Panc1 (cell line): ENCODE data around the gene ARGFX. TPM values are rescaled to one million over a fixed set of nuclear protein-coding genes. Genes with fewer than 3 reads are reported as not detected.
A peak's percentile ranks its signal among the peaks of the same experiment; 100 is the strongest.

Experiments used
- ATAC-seq: fragments of 200-7000 bp; cut with Tn5 transposase; 2 replicates; pipeline ENCODE4 v1.9.1; 2020; ENCODE audit warnings: mild to moderate bottlenecking, moderate library complexity
- BruUV-seq: library from RNA; stranded (reverse); fragments of 400-500 nt; replicated peaks from 2 replicates; lab custom pipeline; 2021; lab: Mats Ljungman, UMichigan
- CTCF ChIA-PET: fragments of 300-600 bp; sonication (Branson Sonifier 250); formaldehyde crosslinking; loops from one replicate; lab custom pipeline; 2022; ENCODE audit warnings: antibody characterized with exemption; lab: Charles Lee
- POLR2A ChIA-PET: fragments of 300-600 bp; sonication (Branson Sonifier 250); formaldehyde crosslinking; loops from one replicate; lab custom pipeline; 2022; ENCODE audit warnings: antibody characterized with exemption; lab: Charles Lee
- DNase-seq: peaks from one replicate; pipeline ENCODE4 v3.0.0-alpha.2; 2010; ENCODE audit warnings: low read depth, low spot score
- H3K27ac ChIP-seq: 2 replicates; pipeline ENCODE4 v1.5.1; 2011; ENCODE audit warnings: mild to moderate bottlenecking, low read length, inconsistent platforms
- H3K27me3 ChIP-seq: fragments of 200-500 bp; sonication (Bioruptor generic); 2 replicates; pipeline ENCODE4 v1.6.0; 2014; ENCODE audit warnings: low read length, inconsistent platforms; ENCODE audit not compliant: control insufficient read depth, insufficient read depth
- H3K36me3 ChIP-seq: fragments of 200-500 bp; sonication (Bioruptor generic); 2 replicates; pipeline ENCODE4 v1.5.1; 2014; ENCODE audit warnings: inconsistent platforms, mild to moderate bottlenecking, low read length, moderate library complexity; ENCODE audit not compliant: control insufficient read depth, insufficient read depth
- H3K4me1 ChIP-seq: 2 replicates; pipeline ENCODE4 v1.5.1; 2011; ENCODE audit warnings: inconsistent platforms, mild to moderate bottlenecking, low read length, moderate library complexity; ENCODE audit not compliant: control insufficient read depth, insufficient read depth
- H3K4me3 ChIP-seq, 2 experiments: 2 replicates each; pipeline ENCODE4 v1.5.1; 2011 to 2012; ENCODE audit warnings: low read depth in 2 of 2, low read length in 2 of 2, mild to moderate bottlenecking in 2 of 2, inconsistent platforms in 1 of 2, moderate library complexity in 1 of 2
- H3K9me3 ChIP-seq: fragments of 200-500 bp; sonication (Bioruptor generic); 2 replicates; pipeline ENCODE4 v1.5.1; 2014; ENCODE audit warnings: low read depth, mild to moderate bottlenecking, inconsistent platforms, low read length, moderate library complexity; ENCODE audit not compliant: control insufficient read depth, insufficient read depth
- POLR2AphosphoS5 ChIP-seq: IDR thresholded peaks from 2 replicates; pipeline ENCODE4 v1.6.1; 2012; ENCODE audit warnings: mild to moderate bottlenecking, low read depth, low read length, moderate library complexity
- REST ChIP-seq, 2 experiments: IDR thresholded peaks; 2 replicates each; pipeline ENCODE4 v1.6.1; 2011 to 2012; ENCODE audit warnings: low read depth in 2 of 2, control low read depth in 1 of 2, low read length in 1 of 2, mild to moderate bottlenecking in 1 of 2, moderate library complexity in 1 of 2; ENCODE audit not compliant: insufficient read depth in 1 of 2
- SIN3A ChIP-seq: IDR thresholded peaks from 2 replicates; pipeline ENCODE4 v1.6.1; 2012; ENCODE audit warnings: low read depth, mild to moderate bottlenecking, low read length, moderate library complexity, borderline replicate concordance; ENCODE audit not compliant: insufficient read depth
- TCF7L2 ChIP-seq: IDR thresholded peaks from 2 replicates; pipeline ENCODE4 v1.6.1; 2011; ENCODE audit warnings: mild to moderate bottlenecking, low read depth, low read length, inconsistent platforms
- in situ Hi-C: cut with HindIII; loops from 2 replicates; pipeline ENCODE4 v1.10.0; 2016; ENCODE audit warnings: low sequenced_read_pairs, low pct_unique_long_range_greater_than_20kb
- intact Hi-C: fragments of 100-400 bp; cut with micrococcal nuclease; formaldehyde crosslinking; loops from one replicate; pipeline ENCODE4 v1.10.0; 2022; ENCODE audit not compliant: unreplicated experiment
- total RNA-seq: library from RNA; stranded (reverse); gene quantifications from one replicate; pipeline ENCODE4 v1.2.1, GENCODE V29; 2021; ENCODE audit not compliant: unreplicated experiment
- TF ChIP-seq, protein P1 (sequence below): fragments of 450-650 bp; IDR thresholded peaks from 2 replicates; pipeline ENCODE4 v1.5.1; 2017; ENCODE audit warnings: mild to moderate bottlenecking

Gene ARGFX
- total RNA-seq, 1 experiment from 2014 or later, result not detected

GRCh38 chr3:121520510-121520909 is 47.2 kb upstream of the ARGFX start:
- no peaks in the 10 kb centered on the region for H3K4me1 ChIP-seq
- H3K4me3 ChIP-seq, result no peak overlapping the region
- in situ Hi-C loops, result no loop called here
- ChIA-PET POLR2A (no interaction called here), CTCF (no interaction called here)
- DNase-seq (no peak), ATAC-seq (no peak)
- intact Hi-C loops, result no loop called here
- H3K27me3 ChIP-seq, result no peaks in the 10 kb centered on the region
- no peaks in the 10 kb centered on the region for H3K9me3 ChIP-seq
- no peak overlapping the region for H3K27ac ChIP-seq
- no TSS peak for BruUV-seq
- no peaks in the 10 kb centered on the region; the same call in 1 of the 2 replicates for H3K36me3 ChIP-seq
- TF ChIP-seq REST (IDR thresholded peaks at IDR 0.05; ENCODE audit: insufficient read depth in 1 of 2, low read depth in 2 of 2, low read length in 1 of 2) (no peak), TCF7L2 (no peak), POLR2AphosphoS5 (no peak), SIN3A (no peak)
- TF ChIP-seq, protein P1, sequence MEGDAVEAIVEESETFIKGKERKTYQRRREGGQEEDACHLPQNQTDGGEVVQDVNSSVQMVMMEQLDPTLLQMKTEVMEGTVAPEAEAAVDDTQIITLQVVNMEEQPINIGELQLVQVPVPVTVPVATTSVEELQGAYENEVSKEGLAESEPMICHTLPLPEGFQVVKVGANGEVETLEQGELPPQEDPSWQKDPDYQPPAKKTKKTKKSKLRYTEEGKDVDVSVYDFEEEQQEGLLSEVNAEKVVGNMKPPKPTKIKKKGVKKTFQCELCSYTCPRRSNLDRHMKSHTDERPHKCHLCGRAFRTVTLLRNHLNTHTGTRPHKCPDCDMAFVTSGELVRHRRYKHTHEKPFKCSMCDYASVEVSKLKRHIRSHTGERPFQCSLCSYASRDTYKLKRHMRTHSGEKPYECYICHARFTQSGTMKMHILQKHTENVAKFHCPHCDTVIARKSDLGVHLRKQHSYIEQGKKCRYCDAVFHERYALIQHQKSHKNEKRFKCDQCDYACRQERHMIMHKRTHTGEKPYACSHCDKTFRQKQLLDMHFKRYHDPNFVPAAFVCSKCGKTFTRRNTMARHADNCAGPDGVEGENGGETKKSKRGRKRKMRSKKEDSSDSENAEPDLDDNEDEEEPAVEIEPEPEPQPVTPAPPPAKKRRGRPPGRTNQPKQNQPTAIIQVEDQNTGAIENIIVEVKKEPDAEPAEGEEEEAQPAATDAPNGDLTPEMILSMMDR, result no peak

GRCh38 chr3:121529308-121529707 is 38.4 kb upstream of the ARGFX start:
- Histone ChIP-seq H3K4me1 (no peaks in the 10 kb centered on the region), H3K27ac (no peak overlapping the region), H3K27me3 (no peaks in the 10 kb centered on the region), H3K9me3 (no peaks in the 10 kb centered on the region), H3K36me3 (no peaks in the 10 kb centered on the region), H3K4me3 (no peak overlapping the region)
- no peak for DNase-seq
- no peak for TF ChIP-seq TCF7L2
- TF ChIP-seq, protein P1, result peak; percentile 50; the same call in 1 of the 2 replicates
- TF ChIP-seq SIN3A, result no peak
- TF ChIP-seq REST (IDR thresholded peaks at IDR 0.05; ENCODE audit: insufficient read depth in 1 of 2, low read depth in 2 of 2, low read length in 1 of 2), result no peak
- TF ChIP-seq POLR2AphosphoS5, result no peak
- ChIA-PET CTCF (interaction anchor here (0.6 kb wide), 1 partner anchor 60 kb away, joined by 3 read pairs; no protein-coding TSS in a partner anchor), POLR2A (no interaction called here)
- intact Hi-C loops (no loop called here), in situ Hi-C loops (no loop called here)
- no TSS peak for BruUV-seq
- ATAC-seq, result no peak
